ENCODE results near the gene CAMTA2.
A peak's percentile ranks its signal among the peaks of the same experiment; 100 is the strongest.

Gene CAMTA2

GRCh38 chr17:4968486-4969046 lies 18.9 kb downstream of the CAMTA2 start:
- no peak for DNase-seq (ENCODE audit: low read depth in 2 of 2)

DNA sequence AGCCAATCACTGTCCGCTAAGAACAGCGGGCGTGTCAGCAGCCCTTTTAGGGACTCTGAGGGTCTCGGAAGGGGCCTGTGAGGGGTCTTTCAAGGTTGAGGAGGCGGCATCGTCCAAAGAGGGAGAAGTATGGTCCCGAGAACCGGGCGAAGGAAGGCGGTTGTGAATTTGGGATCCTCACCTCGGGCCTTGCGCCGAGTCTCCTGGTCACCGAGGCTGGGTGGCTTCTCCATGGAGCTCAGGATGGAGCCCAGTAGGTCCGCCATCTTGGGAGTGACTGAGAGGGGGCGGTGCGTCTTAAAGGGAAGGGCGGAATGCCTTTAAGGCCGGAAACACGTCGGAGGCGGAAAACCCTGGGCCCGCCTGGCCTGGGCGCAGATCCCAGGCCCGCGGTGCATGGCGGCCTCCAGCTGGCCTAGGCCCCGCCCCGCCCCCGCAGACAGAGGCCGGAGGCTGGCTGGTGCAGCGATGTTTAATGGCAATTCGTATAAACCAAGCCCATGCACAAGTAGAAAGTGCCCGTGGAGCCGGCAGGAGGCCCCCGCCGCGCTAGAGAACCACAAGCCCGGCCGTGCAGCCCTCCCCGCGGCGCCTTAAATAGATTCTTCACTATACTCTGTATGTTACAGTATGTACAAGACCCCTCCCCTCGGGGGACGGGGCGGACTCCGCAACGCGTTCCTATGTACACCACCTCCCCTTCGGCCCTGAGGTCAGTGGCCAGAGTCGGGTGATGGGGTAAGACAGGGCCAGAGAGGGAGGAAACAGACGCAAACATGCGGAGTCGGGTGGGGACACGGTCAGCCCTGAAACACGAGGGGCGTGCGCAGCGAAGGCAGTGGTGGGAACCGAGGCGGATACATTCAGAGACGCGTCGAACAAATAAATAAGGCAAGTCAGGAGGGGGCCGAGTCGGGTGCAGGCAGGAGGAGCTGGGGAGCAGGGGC lies 19.7 kb downstream of the CAMTA2 start, which contains the start of gene SPAG7:
SPAG7 (minus strand) TSS at position 279 of the 947 bp plus-strand sequence; CDS start at position 266, 13 bp downstream.
- peak; percentile 86 to 88 for DNase-seq (ENCODE audit: low read depth in 2 of 2)

DNA sequence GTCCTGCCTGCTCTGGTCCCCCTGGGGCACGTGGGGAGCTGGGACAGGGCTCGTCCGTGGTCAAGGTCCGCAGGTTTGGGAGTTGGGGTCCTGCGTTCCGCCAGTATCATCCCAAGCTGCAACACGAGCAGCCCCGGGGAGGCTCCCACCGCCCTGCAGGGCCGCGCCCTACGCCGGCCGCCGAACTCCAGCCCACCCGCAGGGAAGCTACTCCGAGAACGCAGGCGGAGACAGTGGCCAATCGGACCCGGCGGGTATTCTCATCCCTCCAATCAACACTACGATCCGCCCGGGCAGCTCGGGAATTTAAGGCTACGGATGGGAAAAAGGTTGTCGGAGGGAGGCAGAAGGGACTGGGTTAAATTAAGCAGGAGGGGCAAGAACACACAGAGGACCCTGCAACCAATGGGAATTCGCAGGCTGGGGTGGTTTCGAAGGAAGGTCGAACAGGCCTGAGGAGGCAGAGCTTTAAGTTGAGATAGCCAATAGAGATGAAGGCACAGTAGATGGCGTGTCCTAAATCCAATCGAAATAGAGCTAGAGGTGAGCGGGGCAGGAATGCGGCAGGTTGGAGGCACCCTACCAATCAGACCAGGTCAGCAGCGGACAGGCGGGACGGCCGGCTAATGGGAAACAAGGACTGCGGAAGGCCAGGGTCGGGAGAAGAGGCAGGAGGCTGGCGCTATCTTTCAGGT lies 20.5 kb downstream of the CAMTA2 start:
- DNase-seq (ENCODE audit: low read depth in 2 of 2), result peak; percentile 87

GRCh38 chr17:4965311-4965986 lies 22.0 kb downstream of the CAMTA2 start:
- DNase-seq (ENCODE audit: low read depth in 2 of 2), result no peak

DNA sequence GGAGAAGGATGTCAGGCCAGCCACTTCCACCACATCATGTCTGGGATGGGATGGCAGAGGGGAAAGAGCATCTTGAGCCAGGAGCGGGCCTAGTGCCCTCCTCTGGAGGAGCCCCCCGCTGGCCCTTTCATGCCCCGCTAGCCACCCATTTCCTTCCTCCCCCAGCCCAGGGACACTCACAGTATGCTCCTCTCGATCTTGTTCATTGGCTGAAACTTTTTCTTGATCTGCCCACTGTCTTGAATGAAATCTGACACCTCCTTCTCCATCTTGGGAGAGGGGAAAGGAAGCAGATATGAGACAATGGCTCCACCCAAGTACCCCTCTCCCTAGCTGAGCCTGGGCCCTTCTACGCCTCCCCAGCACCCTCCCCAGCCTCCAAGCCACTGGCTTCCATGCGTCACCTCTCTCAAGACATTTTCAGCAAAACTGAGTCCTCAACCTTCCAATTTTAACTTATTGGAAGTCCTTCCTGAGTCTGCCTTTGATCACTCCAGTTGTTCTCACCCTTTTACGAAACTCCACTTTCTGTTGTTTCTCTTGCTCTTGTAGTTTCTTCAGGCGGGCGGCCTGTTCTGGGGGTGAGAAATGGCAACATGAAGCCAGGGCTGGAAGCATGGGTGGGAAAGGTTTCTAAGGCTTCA lies 27.1 kb downstream of the CAMTA2 start:
- no peak for DNase-seq (ENCODE audit: low read depth in 2 of 2)

DNA sequence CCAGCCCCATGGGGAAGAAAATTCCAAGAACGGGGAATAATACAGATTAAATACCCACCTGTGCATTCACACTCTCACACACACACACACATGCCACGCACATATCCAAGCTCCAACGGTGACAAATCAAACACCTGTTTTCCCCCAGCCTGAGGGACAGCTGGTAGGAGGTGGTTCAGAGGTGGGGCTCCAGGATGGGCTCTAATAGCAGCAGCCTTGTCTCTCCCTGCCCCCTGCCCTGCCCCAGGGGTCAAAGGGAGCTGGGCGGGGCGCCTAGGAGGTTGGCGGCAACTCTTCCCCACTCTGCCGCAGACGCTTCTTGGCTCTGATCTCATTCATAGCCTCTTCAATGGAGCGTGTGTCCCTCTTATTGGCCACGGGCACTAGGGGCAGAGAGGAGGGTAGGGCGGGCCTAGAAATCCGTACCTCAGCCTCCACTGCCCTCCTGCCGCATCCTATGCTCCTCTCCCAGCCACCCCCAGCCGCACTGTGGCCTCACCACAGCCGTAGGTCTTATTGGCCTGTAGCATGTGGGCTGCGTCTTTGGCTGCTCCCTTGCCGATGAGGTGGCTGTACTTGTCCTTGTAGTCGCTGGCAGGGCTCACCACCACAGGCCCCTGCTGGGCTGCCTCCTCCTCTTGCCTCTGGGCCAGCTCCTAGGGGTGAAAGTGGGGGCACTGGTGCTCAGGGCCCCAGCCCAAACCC lies 28.1 kb downstream of the CAMTA2 start:
- DNase-seq (ENCODE audit: low read depth in 2 of 2), result no peak

DNA sequence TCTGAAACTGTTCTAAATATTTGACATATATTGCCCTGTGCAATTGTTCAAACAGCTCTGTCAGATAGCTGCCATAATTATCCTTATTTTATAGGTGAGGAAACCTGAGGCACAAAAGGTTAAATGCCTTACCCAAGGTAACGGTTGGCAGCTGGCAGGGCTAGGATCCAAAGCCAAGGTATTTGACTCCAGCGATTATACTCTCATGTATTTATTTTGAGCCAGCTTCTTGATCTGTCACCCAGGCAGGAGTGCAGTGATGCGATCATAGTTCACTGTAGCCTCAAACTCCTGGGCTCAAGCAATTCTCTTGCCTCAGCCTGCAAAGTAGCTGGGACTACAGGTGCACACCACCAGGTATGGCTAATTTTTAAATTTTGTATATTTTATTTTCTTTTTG lies 29.4 kb downstream of the CAMTA2 start:
- DNase-seq (ENCODE audit: low read depth in 2 of 2), result no peak

DNA sequence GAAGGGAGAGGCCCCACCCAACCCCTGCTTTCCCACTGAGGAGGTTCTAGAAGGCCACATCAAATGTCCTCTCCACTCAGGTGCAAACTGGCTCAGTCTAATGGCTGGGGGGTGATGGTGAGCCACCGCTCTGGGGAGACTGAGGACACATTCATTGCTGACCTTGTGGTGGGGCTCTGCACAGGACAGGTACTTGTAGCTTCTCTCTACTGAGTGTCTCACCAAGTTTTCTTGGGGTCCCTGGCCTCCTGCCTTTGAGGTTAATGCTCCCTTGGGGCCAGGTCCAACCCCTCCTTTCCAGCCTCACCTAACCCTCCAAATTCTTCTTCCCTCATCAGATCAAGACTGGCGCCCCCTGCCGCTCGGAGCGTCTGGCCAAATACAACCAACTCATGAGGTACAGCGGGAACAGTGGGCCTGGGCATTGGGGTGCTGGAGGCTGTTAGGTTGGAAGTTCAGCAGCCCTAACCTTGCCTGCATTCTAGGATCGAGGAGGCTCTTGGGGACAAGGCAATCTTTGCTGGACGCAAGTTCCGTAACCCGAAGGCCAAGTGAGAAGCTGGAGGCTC lies 30.9 kb downstream of the CAMTA2 start:
- DNase-seq (ENCODE audit: low read depth in 2 of 2), result no peak

GRCh38 chr17:4955091-4955490 lies 32.4 kb downstream of the CAMTA2 start:
- DNase-seq (ENCODE audit: low read depth in 2 of 2), result no peak

- no peak for DNase-seq (ENCODE audit: low read depth in 2 of 2)
These were observed 34.0 kb downstream of the CAMTA2 start for GRCh38 chr17:4953451-4953961.

- DNase-seq (ENCODE audit: low read depth in 2 of 2), result no peak
These were observed 36.0 kb downstream of the CAMTA2 start for GRCh38 chr17:4951486-4951885.

GRCh38 chr17:4950746-4951204 lies 36.7 kb downstream of the CAMTA2 start, which contains the start of gene ENO3:
Gene ENO3 (plus strand): TSS chr17:4951119. CDS start chr17:4951830, 711 bp downstream.
- no peak for DNase-seq (ENCODE audit: low read depth in 2 of 2)

DNA sequence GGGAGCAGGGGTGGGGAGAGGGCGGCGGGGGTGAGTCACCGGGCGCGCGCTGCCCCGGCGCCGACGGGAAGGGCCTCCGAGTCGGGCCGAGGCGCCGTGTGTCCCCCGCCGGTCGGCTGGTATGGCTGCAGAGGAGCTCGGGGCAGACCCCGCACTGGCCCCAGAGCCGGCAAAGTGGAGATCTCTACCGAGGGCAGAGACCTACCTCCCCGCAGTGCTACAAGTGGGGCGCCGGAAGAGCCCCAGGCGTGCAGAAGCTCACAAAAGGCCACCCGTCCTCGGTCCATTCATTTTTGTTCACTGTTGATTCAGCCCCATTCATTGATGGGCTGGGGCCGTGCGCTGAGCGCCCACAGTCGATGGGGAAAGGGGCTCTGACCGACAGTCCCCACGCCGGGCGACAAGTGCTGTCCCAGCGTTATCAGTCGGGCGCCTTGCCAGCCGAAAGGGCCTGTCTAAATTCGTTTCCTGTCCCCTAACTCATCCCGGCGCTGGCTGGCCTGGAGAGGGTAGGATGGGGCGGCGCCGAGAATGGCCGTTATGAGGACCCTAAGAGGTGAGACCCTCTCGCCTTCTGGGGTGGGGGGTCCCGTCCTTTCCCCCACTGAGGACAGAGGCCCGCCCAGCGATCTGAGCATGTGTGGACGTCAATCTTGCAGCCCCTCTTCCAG lies 37.3 kb downstream of the CAMTA2 start:
- DNase-seq (ENCODE audit: low read depth in 2 of 2), result no peak

DNA sequence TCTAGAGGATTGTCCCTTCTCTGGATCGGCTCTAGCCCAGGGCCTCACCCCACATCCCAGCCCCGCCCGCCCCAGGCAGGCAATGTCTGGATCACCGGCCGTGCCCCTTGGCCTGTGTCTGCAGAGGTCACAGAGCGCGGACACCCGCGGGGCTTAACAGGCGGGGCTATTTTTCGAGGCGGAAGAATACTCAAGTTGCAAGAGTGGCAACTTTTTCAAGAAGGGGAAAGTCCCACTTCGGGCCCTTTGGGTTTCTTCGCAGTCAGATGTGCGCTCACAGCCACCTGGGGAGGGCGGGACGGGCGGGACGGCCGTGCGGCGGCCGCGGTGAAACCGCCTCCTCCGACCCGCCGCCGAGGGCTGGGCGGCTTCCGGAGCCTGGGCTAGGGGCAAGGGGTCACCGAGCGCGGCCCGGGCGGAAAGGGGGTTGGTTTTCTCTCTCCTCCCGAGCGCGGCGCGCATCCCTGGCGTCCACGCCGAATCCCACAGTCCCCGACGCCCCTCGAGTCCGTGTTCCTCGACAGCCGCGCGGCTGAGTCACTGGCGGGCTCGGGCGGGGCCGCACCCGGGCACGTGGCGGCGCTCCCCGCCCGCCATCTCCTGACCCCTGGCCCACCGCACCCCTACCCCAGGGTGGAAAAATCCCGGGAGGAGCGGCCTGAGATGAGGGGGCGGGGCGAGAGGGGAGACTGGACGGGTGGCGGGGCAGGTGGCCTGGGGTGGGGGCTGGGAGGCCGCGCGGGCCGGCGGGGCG lies 38.0 kb downstream of the CAMTA2 start:
- peak; percentile 64 to 75 for DNase-seq (ENCODE audit: low read depth in 2 of 2)

GRCh38 chr17:4948931-4949320 lies 38.5 kb downstream of the CAMTA2 start:
- peak; percentile 76 to 78 for DNase-seq (ENCODE audit: low read depth in 2 of 2)

GRCh38 chr17:4948166-4948930 lies 39.1 kb downstream of the CAMTA2 start, which contains the start of gene PFN1:
Gene PFN1 (minus strand): TSS chr17:4948530. CDS start chr17:4948394, 136 bp downstream.
- DNase-seq (ENCODE audit: low read depth in 2 of 2), result peak; percentile 84

DNA sequence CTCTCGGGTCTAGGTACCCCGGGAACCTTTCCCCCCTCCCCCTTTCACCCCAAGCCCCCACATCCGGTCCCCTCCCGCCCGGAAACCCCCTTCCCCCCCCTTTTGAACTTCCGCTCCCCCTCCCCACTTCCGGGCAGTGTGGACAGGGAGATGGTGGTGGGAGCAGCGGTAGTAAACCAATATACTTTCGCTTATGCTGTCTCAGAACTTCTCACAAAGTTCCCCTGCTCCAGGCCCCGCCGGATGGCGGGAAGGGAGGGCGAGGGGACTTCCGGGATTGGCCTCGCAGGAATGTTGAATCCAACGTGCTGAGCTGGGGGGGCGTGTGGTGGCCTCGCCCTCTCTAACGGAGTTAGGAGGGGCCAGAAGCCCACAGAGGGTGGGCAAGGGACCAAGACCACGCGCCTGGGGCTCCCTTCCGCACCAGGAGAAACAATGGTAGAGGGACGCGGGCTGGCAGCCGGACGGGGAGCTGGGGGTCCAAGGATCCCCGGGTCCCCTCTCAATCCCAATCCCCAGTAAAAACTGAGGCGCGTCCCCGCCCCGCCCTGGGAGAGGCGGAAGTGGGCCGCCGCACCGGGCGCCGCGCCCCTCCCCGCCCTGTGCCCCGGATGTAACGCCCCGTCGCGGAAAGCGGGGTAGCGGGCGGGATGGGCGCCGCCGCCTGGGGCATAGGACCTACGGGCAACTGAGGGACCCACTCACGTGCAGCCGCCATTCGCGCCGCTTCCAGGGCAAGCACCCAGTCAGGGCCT lies 39.9 kb downstream of the CAMTA2 start:
- DNase-seq (ENCODE audit: low read depth in 2 of 2), result peak; percentile 60 to 64
